ENCODE measurements around the gene CEP83.

DNA sequence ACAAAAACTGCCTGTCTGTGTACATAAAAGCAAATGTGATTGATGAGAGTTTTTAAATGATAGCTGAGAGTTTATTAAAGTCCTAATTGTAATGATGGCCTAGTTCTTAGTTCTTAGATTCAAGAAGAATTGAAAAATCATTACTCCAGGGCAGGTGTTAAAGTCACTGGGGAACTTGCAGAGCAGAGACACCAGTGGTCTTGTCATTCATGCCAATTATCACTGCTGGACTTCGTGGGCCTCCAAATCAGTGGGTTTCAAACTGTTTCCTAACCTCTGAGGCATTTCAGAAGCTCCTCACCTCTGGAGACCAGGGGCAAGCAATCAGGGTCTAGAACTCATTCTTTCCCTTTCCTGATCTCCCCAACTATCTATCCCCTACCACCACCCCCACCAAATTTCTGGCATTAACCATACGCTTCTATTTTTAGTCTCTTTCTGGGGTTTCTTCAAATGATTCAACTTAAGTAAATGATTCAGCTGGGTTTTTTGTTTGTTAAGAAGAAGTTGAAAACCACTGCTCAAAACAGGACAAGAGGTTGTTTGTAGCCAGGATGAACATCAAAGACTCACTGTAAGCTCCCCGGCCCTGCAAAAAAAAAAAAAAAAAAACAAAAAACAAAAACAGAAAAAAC, 80.1 kb downstream of the CEP83 start:
- TF ChIP-seq, protein P1, sequence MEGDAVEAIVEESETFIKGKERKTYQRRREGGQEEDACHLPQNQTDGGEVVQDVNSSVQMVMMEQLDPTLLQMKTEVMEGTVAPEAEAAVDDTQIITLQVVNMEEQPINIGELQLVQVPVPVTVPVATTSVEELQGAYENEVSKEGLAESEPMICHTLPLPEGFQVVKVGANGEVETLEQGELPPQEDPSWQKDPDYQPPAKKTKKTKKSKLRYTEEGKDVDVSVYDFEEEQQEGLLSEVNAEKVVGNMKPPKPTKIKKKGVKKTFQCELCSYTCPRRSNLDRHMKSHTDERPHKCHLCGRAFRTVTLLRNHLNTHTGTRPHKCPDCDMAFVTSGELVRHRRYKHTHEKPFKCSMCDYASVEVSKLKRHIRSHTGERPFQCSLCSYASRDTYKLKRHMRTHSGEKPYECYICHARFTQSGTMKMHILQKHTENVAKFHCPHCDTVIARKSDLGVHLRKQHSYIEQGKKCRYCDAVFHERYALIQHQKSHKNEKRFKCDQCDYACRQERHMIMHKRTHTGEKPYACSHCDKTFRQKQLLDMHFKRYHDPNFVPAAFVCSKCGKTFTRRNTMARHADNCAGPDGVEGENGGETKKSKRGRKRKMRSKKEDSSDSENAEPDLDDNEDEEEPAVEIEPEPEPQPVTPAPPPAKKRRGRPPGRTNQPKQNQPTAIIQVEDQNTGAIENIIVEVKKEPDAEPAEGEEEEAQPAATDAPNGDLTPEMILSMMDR (IDR thresholded peaks at IDR 0.05), result no peak
- no peak for TF ChIP-seq POLR2A (IDR thresholded peaks at IDR 0.05)
